AG04450 (cell line): ENCODE measurements around the gene ARL15. TPM values are rescaled to one million over a fixed set of nuclear protein-coding genes. Genes with fewer than 3 reads are reported as not detected.

Experiments
- CTCF ChIA-PET: fragments of 300-600, 350-600 bp; formaldehyde crosslinking; extraction: SDS; loops from one replicate; lab custom pipeline; 2022; ENCODE audit warnings: antibody characterized with exemption, inconsistent platforms; lab: Charles Lee
- POLR2A ChIA-PET: fragments of 350-600 bp; formaldehyde crosslinking; extraction: SDS; loops from one replicate; lab custom pipeline; 2021; ENCODE audit warnings: antibody characterized with exemption, inconsistent platforms; lab: Yijun Ruan, JAX
- DNase-seq: peaks from one replicate; pipeline ENCODE4 v3.0.0-alpha.2; 2011; ENCODE audit warnings: low read depth, low spot score
- H3K27ac ChIP-seq: one replicate; pipeline ENCODE4 v1.5.1; 2012; ENCODE audit warnings: low read depth, low read length, control low read depth
- H3K27me3 ChIP-seq: one replicate; pipeline ENCODE4 v1.6.0; 2012; ENCODE audit warnings: low read length; ENCODE audit not compliant: control insufficient read depth, insufficient read depth
- H3K4me3 ChIP-seq: 2 replicates; pipeline ENCODE4 v1.5.1; 2011; ENCODE audit warnings: mild to moderate bottlenecking, low read depth, low read length, control low read depth
- H3K9me3 ChIP-seq: 2 replicates; pipeline ENCODE4 v1.5.1; 2012; ENCODE audit warnings: low read length; ENCODE audit not compliant: control insufficient read depth, insufficient read depth
- polyA plus RNA-seq: library from polyadenylated mRNA; depleted of rRNA; stranded (reverse); fragments of >200 nt; gene quantifications from 2 replicates; pipeline ENCODE4 v1.2.3, GENCODE V29; 2011
- TF ChIP-seq, protein P1 (sequence below): IDR thresholded peaks from 2 replicates; pipeline ENCODE4 v1.5.1; 2011; ENCODE audit warnings: low read depth, low read length, control low read depth, inconsistent platforms

Gene ARL15
- polyA plus RNA-seq, 1 experiment = 16.0 TPM

DNA sequence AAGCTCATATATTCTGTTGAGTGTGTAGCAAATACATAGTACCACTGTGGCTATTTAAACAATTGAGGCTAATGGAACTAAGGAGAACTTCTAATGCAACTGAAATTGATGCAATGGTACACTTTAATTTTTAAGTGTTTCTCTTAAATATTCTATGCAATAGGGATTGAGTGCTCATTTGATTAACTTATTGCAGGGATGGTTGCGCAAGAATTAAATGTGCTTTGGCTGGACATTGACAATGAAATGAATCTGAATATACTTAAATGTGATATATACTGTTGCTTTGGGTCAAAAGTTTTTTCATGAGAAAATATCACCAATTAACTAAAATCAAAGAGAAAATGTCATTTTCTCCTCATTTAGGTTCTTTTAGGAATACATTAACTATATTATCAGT, 227.1 kb downstream of the ARL15 start:
- Histone ChIP-seq H3K27me3 (no peaks in the 10 kb centered on the region), H3K27ac (no peak overlapping the region), H3K9me3 (no peaks in the 10 kb centered on the region), H3K4me3 (no peak overlapping the region)
- CTCF ChIA-PET = no interaction called here
- POLR2A ChIA-PET = no interaction called here
- no peak for DNase-seq
- TF ChIP-seq, protein P1, sequence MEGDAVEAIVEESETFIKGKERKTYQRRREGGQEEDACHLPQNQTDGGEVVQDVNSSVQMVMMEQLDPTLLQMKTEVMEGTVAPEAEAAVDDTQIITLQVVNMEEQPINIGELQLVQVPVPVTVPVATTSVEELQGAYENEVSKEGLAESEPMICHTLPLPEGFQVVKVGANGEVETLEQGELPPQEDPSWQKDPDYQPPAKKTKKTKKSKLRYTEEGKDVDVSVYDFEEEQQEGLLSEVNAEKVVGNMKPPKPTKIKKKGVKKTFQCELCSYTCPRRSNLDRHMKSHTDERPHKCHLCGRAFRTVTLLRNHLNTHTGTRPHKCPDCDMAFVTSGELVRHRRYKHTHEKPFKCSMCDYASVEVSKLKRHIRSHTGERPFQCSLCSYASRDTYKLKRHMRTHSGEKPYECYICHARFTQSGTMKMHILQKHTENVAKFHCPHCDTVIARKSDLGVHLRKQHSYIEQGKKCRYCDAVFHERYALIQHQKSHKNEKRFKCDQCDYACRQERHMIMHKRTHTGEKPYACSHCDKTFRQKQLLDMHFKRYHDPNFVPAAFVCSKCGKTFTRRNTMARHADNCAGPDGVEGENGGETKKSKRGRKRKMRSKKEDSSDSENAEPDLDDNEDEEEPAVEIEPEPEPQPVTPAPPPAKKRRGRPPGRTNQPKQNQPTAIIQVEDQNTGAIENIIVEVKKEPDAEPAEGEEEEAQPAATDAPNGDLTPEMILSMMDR = no peak

- POLR2A ChIA-PET = no interaction called here
- DNase-seq = no peak
- Histone ChIP-seq H3K4me3 (no peak overlapping the region), H3K27me3 (no peaks in the 10 kb centered on the region), H3K27ac (no peak overlapping the region), H3K9me3 (no peaks in the 10 kb centered on the region)
- CTCF ChIA-PET = interaction anchor here (0.7 kb wide), 1 partner anchor 63 kb away, joined by 6 read pairs; no protein-coding TSS in a partner anchor
- TF ChIP-seq, protein P1 = no peak
Observed at GRCh38 chr5:54081415-54081814, 229.0 kb downstream of the ARL15 start.

DNA sequence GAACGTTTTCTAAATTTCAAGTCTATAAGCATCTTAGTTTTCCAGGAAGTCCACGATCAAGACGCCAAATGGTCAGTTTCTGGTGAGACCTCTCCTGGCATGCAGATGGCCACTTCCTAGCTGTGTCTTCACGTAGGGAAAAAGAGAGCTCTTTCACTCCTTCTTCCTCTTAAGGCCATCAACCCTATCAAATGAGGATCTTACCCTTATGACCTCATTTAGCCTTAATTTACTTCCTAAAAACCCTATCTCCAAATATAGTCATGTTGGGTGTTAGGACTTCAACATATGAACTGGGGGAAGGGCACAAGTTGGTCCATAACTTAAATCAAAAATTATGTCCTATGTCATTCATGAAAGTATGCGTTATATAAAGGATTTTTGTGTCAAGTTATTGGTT, 229.5 kb downstream of the ARL15 start:
- CTCF ChIA-PET = interaction anchor here (0.6 kb wide), 1 partner anchor 60 kb away, joined by 4 read pairs; no protein-coding TSS in a partner anchor

DNA sequence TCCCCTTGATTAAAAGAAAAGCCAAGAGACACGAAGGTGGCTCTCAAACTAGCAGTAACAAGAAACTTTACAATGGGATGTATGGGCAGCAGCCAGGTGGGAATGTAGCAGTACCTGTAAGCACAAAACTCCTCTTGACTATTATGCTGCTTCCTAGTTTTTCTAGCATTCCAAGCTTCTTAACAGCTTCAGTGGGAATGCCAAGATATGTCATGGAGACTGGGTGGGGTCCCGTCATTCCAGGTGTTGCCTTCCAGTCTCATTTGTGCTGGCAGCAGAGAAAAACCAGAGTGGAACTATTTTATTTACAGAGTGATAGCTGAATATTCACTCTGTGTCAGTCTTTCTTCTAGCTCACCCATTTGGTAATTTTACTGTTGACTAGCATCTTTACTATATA, 236.6 kb downstream of the ARL15 start:
- H3K27me3 ChIP-seq = no peaks in the 10 kb centered on the region
- no peak for DNase-seq
- no peaks in the 10 kb centered on the region for H3K9me3 ChIP-seq
- H3K27ac ChIP-seq = no peak overlapping the region
- CTCF ChIA-PET = no interaction called here
- TF ChIP-seq, protein P1 = no peak
- no peak overlapping the region for H3K4me3 ChIP-seq
- POLR2A ChIA-PET = no interaction called here

More for the DNA sequence above, 229.5 kb downstream of the ARL15 start:
- no peak overlapping the region for H3K4me3 ChIP-seq
- TF ChIP-seq, protein P1 = no peak
- H3K27ac ChIP-seq = no peak overlapping the region
- POLR2A ChIA-PET = no interaction called here
- no peaks in the 10 kb centered on the region for H3K9me3 ChIP-seq
- no peak for DNase-seq
- H3K27me3 ChIP-seq = no peaks in the 10 kb centered on the region

DNA sequence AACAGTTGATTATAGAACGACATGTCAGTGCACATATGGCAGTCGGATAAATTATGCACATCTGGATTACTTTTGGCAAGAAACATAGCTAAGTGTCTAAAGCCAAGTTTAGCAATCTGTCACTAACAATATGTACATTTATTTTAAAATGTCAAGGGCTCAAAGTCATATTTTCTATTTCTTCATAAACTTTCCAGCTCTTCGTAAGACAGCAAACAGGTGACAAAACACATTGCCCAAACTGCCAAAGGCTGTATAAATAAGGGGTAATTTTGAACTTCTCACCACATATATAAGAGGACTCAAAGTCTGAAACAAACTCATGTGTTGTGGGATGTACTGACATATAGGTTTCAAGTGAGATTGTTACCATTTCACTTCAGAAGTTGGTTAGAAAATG, 237.2 kb downstream of the ARL15 start:
- TF ChIP-seq, protein P1 = no peak
- Histone ChIP-seq H3K27me3 (no peaks in the 10 kb centered on the region), H3K4me3 (no peak overlapping the region), H3K9me3 (no peaks in the 10 kb centered on the region), H3K27ac (no peak overlapping the region)
- POLR2A ChIA-PET = no interaction called here
- DNase-seq = no peak
- CTCF ChIA-PET = no interaction called here
